ENCODE measurements around the gene ISYNA1. TPM values are rescaled to one million over a fixed set of nuclear protein-coding genes. Genes with fewer than 3 reads are reported as not detected.
"Not testable (repeated sequence)": the region's sequence is repeated elsewhere in the genome, so short reads cannot be mapped to it uniquely, and the experiment has no call there.

The ISYNA1 gene
- total and polyA plus RNA-seq, 12 donors: 12.6 to 137 (median 20.5) TPM

- DNase-seq (no peak), ATAC-seq (no peak)
- intact Hi-C loops (cut with DNase I): loop anchor here in 4 of 10 donors (5.0 to 10.0 kb wide), 4 partner anchors 59 to 202 kb away; partner anchors contain the start of genes IQCN (in 1 of the 4) and RAB3A (in 1 of the 4)
- no peak for TF ChIP-seq CTCF (IDR thresholded peaks at IDR 0.05)
- Histone ChIP-seq H3K4me1 (peaks cover 0 to 19% (median 0%) of the 10 kb centered on the region in 9 donors), H3K4me3 (no peak overlapping the region), H3K27ac (no peak overlapping the region), H3K9me3 (no peaks in the 10 kb centered on the region), H3K27me3 (no peaks in the 10 kb centered on the region), H3K36me3 (no peaks in the 10 kb centered on the region)
- 93 to 95% methylated on average over 9 of the region's 9 CpGs for WGBS, 2 donors
Measured at GRCh38 chr19:18406749-18407148, 31.2 kb downstream of the ISYNA1 start.

GRCh38 chr19:18405754-18406153, 32.2 kb downstream of the ISYNA1 start:
- WGBS, 2 donors: 92 to 94% methylated on average over 11 of the region's 11 CpGs
- H3K36me3 ChIP-seq, ATAC-seq, H3K9me3 ChIP-seq, H3K27me3 ChIP-seq, H3K4me3 ChIP-seq, DNase-seq, H3K27ac ChIP-seq: not testable (repeated sequence)
- H3K4me1 ChIP-seq: peaks cover 0 to 29% (median 0%) of the 10 kb centered on the region in 9 donors
- intact Hi-C loops (cut with DNase I): loop anchor here in 4 of 10 donors (5.0 to 10.0 kb wide), 4 partner anchors 58 to 201 kb away; partner anchors contain the start of genes IQCN (in 1 of the 4) and RAB3A (in 1 of the 4)

- not testable (repeated sequence) for H3K4me3 ChIP-seq, H3K27me3 ChIP-seq, ATAC-seq, H3K36me3 ChIP-seq, H3K9me3 ChIP-seq, DNase-seq
- Histone ChIP-seq H3K27ac (peak overlapping the region in 3 of 10 donors; percentile 7 to 88 (median 15)), H3K4me1 (peaks cover 0 to 54% (median 0%) of the 10 kb centered on the region in 9 donors)
- intact Hi-C loops (cut with DNase I): loop anchor here in 2 of 10 donors (10.0 kb wide), 2 partner anchors 128 to 198 kb away; partner anchors contain the start of genes IQCN (in 1 of the 2) and RAB3A (in 1 of the 2)
- 78 to 84% methylated on average over 18 of the region's 18 CpGs for WGBS, 2 donors
Measured at GRCh38 chr19:18402455-18403248, 35.3 kb downstream of the ISYNA1 start.

- DNase-seq: peak; percentile 47 to 66
- Histone ChIP-seq H3K27ac (peak overlapping the region in 3 of 10 donors; percentile 7 to 88 (median 26)), H3K27me3 (peaks cover 0 to 15% (median 9%) of the 10 kb centered on the region in 7 donors)
Measured at GRCh38 chr19:18401580-18402112, 36.3 kb downstream of the ISYNA1 start.

More at GRCh38 chr19:18401580-18402112, 36.3 kb downstream of the ISYNA1 start:
- peak in 7 of 9 donors; percentile 17 to 51 (median 38) for TF ChIP-seq CTCF (IDR thresholded peaks at IDR 0.05)
- H3K4me3 ChIP-seq: no peak overlapping the region
- peak; percentile 67 to 90 (median 83) for ATAC-seq
- intact Hi-C loops (cut with DNase I): loop anchor here in 2 of 10 donors (10.0 kb wide), 2 partner anchors 127 to 197 kb away; partner anchors contain the start of genes IQCN (in 1 of the 2) and RAB3A (in 1 of the 2)
- peaks cover 0 to 58% (median 0%) of the 10 kb centered on the region in 9 donors for H3K4me1 ChIP-seq
- H3K36me3 ChIP-seq: no peaks in the 10 kb centered on the region
- 52 to 53% methylated on average over 7 of the region's 7 CpGs for WGBS, 2 donors
- no peaks in the 10 kb centered on the region for H3K9me3 ChIP-seq
